GM12874 (cell line): ENCODE results near the gene TMEM132A.

ENCODE experiments used
- CTCF ChIP-seq: IDR thresholded peaks from 2 replicates; pipeline ENCODE4 v1.5.1; 2011; ENCODE audit warnings: low read depth, mild to moderate bottlenecking, control low read depth, low read length, moderate library complexity; ENCODE audit not compliant: insufficient read depth

TMEM132A gene

GRCh38 chr11:60906132-60906972 is 17.9 kb upstream of the TMEM132A start, which contains the start of gene PRPF19:
PRPF19 (minus strand) TSS chr11:60906585; CDS start chr11:60906382, 203 bp downstream.
- TF ChIP-seq CTCF: no peak

- no peak for TF ChIP-seq CTCF
Measured at GRCh38 chr11:60908803-60909202, 15.5 kb upstream of the TMEM132A start.

- no peak for TF ChIP-seq CTCF
Measured at GRCh38 chr11:60910281-60910687, 14.0 kb upstream of the TMEM132A start.

- 0 out of 2 replicates have a peak, but pooled peaks have one; percentile 22 for TF ChIP-seq CTCF
Measured at GRCh38 chr11:60910711-60911380, 13.4 kb upstream of the TMEM132A start.

GRCh38 chr11:60912223-60912850 is 11.9 kb upstream of the TMEM132A start:
- TF ChIP-seq CTCF: no peak

- no peak for TF ChIP-seq CTCF
Measured at GRCh38 chr11:60912851-60913528, 11.3 kb upstream of the TMEM132A start.
